GM15510 (cell line): ENCODE results near the gene GPANK1.

Source experiments
- POLR2A ChIP-seq: IDR thresholded peaks from 3 replicates; pipeline ENCODE4 v1.6.1; 2011; ENCODE audit warnings: borderline replicate concordance; ENCODE audit not compliant: insufficient read length; ENCODE audit errors: extremely low read depth

The GPANK1 gene

GRCh38 chr6:31627690-31628287 is 37.0 kb downstream of the GPANK1 start:
- TF ChIP-seq POLR2A, result no peak

GRCh38 chr6:31626952-31627351 is 37.8 kb downstream of the GPANK1 start:
- no peak for TF ChIP-seq POLR2A

- no peak for TF ChIP-seq POLR2A
These were observed 40.7 kb downstream of the GPANK1 start for GRCh38 chr6:31624070-31624469.

- TF ChIP-seq POLR2A, result no peak
These were observed 42.1 kb downstream of the GPANK1 start for GRCh38 chr6:31622684-31623091.

- no peak for TF ChIP-seq POLR2A
These were observed 42.8 kb downstream of the GPANK1 start for GRCh38 chr6:31621991-31622390.

GRCh38 chr6:31621320-31621939 is 43.4 kb downstream of the GPANK1 start:
- no peak for TF ChIP-seq POLR2A

- peak; percentile 76 for TF ChIP-seq POLR2A
These were observed 44.0 kb downstream of the GPANK1 start, which contains the start of gene PRRC2A for GRCh38 chr6:31620586-31621319. Gene PRRC2A, plus strand, starts transcription at chr6:31620715. Its CDS starts 2,075 bp downstream, at chr6:31622790.

GRCh38 chr6:31619805-31620585 is 44.8 kb downstream of the GPANK1 start:
- peak; percentile 81 for TF ChIP-seq POLR2A

GRCh38 chr6:31617010-31617409 is 47.8 kb downstream of the GPANK1 start:
- TF ChIP-seq POLR2A, result no peak

- TF ChIP-seq POLR2A, result no peak
These were observed 49.0 kb downstream of the GPANK1 start for GRCh38 chr6:31615748-31616147.

GRCh38 chr6:31614684-31615578 is 49.9 kb downstream of the GPANK1 start, which contains the start of gene AIF1:
Gene AIF1, plus strand, starts transcription at chr6:31615234. Its CDS starts 96 bp downstream, at chr6:31615330.
- TF ChIP-seq POLR2A, result no peak

GRCh38 chr6:31614075-31614619 is 50.6 kb downstream of the GPANK1 start:
- no peak for TF ChIP-seq POLR2A
